PFSK-1 (cell line): Measurements from ENCODE around the gene MATN1.

Experiments
- FOXP2 ChIP-seq: optimal IDR thresholded peaks from 2 replicates; pipeline ENCODE3; 2011; ENCODE audit warnings: borderline replicate concordance, control low read depth, inconsistent platforms; ENCODE audit not compliant: insufficient read depth; ENCODE audit errors: extremely low read length, extremely low read depth
- POLR2AphosphoS5 ChIP-seq: IDR thresholded peaks from 2 replicates; pipeline ENCODE4 v1.6.1; 2012; ENCODE audit warnings: low read depth, mild to moderate bottlenecking, control low read depth, low read length, moderate library complexity
- SIN3A ChIP-seq: IDR thresholded peaks from 2 replicates; pipeline ENCODE4 v1.6.1; 2012; ENCODE audit warnings: mild to moderate bottlenecking, low read length, moderate library complexity, borderline replicate concordance; ENCODE audit not compliant: insufficient read depth
- TAF1 ChIP-seq: IDR thresholded peaks from 2 replicates; pipeline ENCODE4 v1.6.1; 2012; ENCODE audit warnings: low read length, control low read depth, borderline replicate concordance; ENCODE audit not compliant: insufficient read depth
- TF ChIP-seq, protein P1 (sequence below), 2 experiments: IDR thresholded peaks; 2 replicates each; pipeline versions ENCODE4 v1.6.1 to v1.8.0; 2011 to 2012; ENCODE audit warnings: low read depth in 2 of 2, low read length in 2 of 2, control low read depth in 1 of 2, inconsistent platforms in 1 of 2, mild to moderate bottlenecking in 1 of 2, moderate library complexity in 1 of 2; ENCODE audit not compliant: insufficient read depth in 1 of 2

The MATN1 gene

DNA sequence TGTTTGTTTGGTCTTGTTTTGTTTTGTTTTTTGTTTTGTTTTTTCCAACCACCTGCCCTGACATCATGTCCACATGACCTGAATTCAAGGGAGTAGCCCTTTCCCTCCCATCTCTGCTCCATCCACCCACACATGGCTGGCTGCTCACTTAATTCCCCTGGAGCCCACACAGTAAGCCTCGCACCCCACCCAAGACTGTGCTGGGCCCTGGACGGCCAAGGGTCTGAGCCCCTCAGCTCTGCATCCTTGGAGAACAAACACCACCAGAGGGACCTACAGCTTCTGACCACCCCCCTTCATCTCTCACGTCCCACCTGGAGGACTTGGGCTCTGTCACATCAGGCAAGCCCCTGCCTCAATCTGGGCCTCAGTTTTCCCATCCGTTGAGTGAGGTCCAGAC, 39.1 kb downstream of the MATN1 start:
- TF ChIP-seq TAF1 (no peak), POLR2AphosphoS5 (no peak), FOXP2 (no peak), SIN3A (no peak)
- TF ChIP-seq, protein P1, sequence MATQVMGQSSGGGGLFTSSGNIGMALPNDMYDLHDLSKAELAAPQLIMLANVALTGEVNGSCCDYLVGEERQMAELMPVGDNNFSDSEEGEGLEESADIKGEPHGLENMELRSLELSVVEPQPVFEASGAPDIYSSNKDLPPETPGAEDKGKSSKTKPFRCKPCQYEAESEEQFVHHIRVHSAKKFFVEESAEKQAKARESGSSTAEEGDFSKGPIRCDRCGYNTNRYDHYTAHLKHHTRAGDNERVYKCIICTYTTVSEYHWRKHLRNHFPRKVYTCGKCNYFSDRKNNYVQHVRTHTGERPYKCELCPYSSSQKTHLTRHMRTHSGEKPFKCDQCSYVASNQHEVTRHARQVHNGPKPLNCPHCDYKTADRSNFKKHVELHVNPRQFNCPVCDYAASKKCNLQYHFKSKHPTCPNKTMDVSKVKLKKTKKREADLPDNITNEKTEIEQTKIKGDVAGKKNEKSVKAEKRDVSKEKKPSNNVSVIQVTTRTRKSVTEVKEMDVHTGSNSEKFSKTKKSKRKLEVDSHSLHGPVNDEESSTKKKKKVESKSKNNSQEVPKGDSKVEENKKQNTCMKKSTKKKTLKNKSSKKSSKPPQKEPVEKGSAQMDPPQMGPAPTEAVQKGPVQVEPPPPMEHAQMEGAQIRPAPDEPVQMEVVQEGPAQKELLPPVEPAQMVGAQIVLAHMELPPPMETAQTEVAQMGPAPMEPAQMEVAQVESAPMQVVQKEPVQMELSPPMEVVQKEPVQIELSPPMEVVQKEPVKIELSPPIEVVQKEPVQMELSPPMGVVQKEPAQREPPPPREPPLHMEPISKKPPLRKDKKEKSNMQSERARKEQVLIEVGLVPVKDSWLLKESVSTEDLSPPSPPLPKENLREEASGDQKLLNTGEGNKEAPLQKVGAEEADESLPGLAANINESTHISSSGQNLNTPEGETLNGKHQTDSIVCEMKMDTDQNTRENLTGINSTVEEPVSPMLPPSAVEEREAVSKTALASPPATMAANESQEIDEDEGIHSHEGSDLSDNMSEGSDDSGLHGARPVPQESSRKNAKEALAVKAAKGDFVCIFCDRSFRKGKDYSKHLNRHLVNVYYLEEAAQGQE (IDR thresholded peaks at IDR 0.05; ENCODE audit: insufficient read depth in 1 of 2, low read depth in 2 of 2, low read length in 2 of 2) = no peak

DNA sequence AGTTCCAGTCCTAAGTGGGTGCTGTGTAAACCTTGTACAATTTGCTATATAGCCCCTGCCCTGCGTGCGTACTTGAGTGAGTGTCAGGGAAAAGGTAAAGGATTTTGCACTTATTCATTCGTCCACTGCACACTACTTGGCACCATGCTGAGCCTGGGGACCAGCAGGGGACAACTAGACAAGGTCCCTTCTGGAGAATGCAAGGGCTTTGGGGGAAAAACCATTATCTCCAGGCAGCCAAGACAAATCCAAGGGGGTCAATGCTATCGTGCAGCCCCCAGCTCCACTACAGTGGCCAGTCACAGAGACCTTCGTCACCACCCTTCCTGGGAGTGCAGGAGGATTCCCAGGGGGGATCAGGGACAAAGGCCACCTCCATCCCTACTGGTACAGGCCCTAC, 39.7 kb downstream of the MATN1 start:
- TF ChIP-seq, protein P1 (IDR thresholded peaks at IDR 0.05; ENCODE audit: insufficient read depth in 1 of 2, low read depth in 2 of 2, low read length in 2 of 2) = no peak
- TF ChIP-seq POLR2AphosphoS5 (no peak), SIN3A (no peak), FOXP2 (no peak), TAF1 (no peak)

DNA sequence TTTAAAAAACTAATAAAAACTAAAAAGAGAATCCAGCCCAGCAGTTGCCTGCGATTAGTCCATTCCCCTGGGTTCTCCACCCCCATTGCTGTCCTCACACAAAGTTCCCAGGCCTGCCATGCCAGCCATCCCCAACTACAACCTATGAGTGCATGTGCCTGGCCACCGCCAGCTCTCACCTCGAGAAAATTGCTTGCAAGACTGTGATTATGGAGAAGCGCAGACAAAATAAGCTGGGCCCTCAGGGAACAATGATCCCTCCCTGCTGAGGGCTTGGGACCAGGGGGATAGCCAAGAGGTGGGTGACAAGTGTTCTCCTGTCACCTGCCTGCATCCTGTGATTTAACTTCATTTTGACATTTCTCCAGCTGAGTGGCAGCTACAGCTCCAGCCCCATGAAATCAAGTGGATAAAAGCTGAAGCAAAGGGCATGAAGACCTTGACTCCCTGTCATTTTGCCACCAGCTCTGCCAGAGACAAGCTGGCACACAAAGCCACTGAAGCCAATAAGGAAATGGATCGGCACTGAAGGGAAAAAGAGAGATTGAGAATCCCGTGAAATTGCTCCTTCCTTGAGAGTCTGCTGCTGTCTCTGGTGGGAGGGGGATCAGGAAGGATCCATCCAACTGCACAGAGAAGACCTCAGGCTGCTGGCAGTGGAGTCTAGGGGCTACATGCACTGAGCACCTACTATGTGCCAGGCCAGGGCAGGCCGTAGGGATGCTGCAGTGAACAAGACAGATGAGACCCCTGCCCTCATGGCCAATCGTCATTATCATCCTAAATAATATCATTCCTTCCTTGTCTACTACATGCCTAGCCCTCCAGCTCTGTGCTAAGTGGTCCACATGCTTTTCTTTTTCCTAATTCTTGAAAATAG, 40.7 kb downstream of the MATN1 start:
- TF ChIP-seq SIN3A (no peak), POLR2AphosphoS5 (no peak), TAF1 (no peak), FOXP2 (no peak)
- TF ChIP-seq, protein P1 (IDR thresholded peaks at IDR 0.05; ENCODE audit: insufficient read depth in 1 of 2, low read depth in 2 of 2, low read length in 2 of 2) = no peak

DNA sequence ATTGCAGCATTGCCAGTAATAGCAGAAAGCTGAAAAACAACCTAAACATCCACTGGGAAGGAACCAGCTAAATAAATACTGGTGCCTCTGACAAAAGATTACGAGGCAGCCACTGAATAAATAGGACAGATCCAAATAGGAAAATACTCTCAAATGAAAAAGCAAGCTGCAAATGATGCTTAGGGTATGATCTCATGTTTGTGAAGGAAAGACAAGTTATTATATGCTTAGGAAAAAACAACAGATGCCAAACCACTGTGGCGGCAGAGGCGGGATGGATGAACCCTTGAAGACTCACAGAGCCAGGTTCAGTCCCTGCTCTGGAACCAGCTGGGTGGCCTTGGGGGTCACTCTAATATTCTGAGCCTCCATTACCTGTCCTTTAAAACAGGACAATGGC, 41.6 kb downstream of the MATN1 start:
- TF ChIP-seq POLR2AphosphoS5 (no peak), FOXP2 (no peak), TAF1 (no peak), SIN3A (no peak)
- TF ChIP-seq, protein P1 (IDR thresholded peaks at IDR 0.05; ENCODE audit: insufficient read depth in 1 of 2, low read depth in 2 of 2, low read length in 2 of 2) = no peak
